ENCODE data around the gene RGMB. TPM values are rescaled to one million over a fixed set of nuclear protein-coding genes. Genes with fewer than 3 reads are reported as not detected.

RGMB gene
- total and polyA plus RNA-seq, 2 of the 13 experiments (the other 11 are each of a cell fraction or from before 2014, with no cell fraction given) = 3.0 to 3.8 TPM

DNA sequence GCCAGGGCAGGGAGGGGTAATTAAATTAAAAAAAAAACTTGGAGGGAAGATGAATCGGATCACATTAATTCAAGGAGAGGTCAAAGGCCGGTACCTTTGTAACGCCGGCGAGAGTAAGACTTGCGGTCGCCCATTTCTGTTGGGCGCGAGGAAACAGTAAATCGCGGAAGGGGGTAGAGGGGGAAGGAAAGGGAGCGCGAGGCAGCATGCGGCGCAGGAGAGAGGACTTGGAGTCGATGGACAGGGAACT, 324 bp upstream of the RGMB start (continued):
- 0 out of 2 replicates have a peak, but pooled peaks have one; percentile 70 for TF ChIP-seq KDM3A (CRISPR knock-in tag; IDR thresholded peaks at IDR 0.05; ENCODE audit: low read depth)
- no peak for TF ChIP-seq PTBP1 (IDR thresholded peaks at IDR 0.05; ENCODE audit: low read depth, low read length, poor library complexity, severe bottlenecking)
- TF ChIP-seq ZNF772 (CRISPR knock-in tag; IDR thresholded peaks at IDR 0.05) = peak; percentile 76; the same call in 1 of the 2 replicates
- no peak for TF ChIP-seq HNRNPLL (IDR thresholded peaks at IDR 0.05; ENCODE audit: low read depth, low read length, poor library complexity, severe bottlenecking)
- TF ChIP-seq BATF2 (CRISPR knock-in tag; IDR thresholded peaks at IDR 0.05) = no peak; the same call in 1 of the 2 replicates
- peak; percentile 40; the same call in 1 of the 3 replicates for TF ChIP-seq MXI1 (IDR thresholded peaks at IDR 0.05; ENCODE audit: borderline replicate concordance, low read depth, low read length)
- TF ChIP-seq, protein P1, sequence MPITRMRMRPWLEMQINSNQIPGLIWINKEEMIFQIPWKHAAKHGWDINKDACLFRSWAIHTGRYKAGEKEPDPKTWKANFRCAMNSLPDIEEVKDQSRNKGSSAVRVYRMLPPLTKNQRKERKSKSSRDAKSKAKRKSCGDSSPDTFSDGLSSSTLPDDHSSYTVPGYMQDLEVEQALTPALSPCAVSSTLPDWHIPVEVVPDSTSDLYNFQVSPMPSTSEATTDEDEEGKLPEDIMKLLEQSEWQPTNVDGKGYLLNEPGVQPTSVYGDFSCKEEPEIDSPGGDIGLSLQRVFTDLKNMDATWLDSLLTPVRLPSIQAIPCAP (CRISPR knock-in tag; IDR thresholded peaks at IDR 0.05; ENCODE audit: low read depth) = no peak
- no peak for TF ChIP-seq NCOA1 (CRISPR knock-in tag; IDR thresholded peaks at IDR 0.05)
- 0 out of 2 replicates have a peak, but pooled peaks have one; percentile 45 for TF ChIP-seq ZNF335 (CRISPR knock-in tag; IDR thresholded peaks at IDR 0.05)
- no peak for TF ChIP-seq TBL1XR1 (IDR thresholded peaks at IDR 0.05; ENCODE audit: borderline replicate concordance, low read length, partially characterized antibody)
- no peak; the same call in 1 of the 2 replicates for TF ChIP-seq ZMAT3 (CRISPR knock-in tag; conservative IDR thresholded peaks at IDR 0.05)
- 0 out of 2 replicates have a peak, but pooled peaks have one; percentile 42 for TF ChIP-seq THAP8 (CRISPR knock-in tag; IDR thresholded peaks at IDR 0.05; ENCODE audit: borderline replicate concordance)
- TF ChIP-seq ELF4 (CRISPR knock-in tag; IDR thresholded peaks at IDR 0.05; ENCODE audit: borderline replicate concordance) = peak; percentile 60; the same call in 1 of the 2 replicates
- TF ChIP-seq, protein P2, sequence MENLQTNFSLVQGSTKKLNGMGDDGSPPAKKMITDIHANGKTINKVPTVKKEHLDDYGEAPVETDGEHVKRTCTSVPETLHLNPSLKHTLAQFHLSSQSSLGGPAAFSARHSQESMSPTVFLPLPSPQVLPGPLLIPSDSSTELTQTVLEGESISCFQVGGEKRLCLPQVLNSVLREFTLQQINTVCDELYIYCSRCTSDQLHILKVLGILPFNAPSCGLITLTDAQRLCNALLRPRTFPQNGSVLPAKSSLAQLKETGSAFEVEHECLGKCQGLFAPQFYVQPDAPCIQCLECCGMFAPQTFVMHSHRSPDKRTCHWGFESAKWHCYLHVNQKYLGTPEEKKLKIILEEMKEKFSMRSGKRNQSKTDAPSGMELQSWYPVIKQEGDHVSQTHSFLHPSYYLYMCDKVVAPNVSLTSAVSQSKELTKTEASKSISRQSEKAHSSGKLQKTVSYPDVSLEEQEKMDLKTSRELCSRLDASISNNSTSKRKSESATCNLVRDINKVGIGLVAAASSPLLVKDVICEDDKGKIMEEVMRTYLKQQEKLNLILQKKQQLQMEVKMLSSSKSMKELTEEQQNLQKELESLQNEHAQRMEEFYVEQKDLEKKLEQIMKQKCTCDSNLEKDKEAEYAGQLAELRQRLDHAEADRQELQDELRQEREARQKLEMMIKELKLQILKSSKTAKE (CRISPR knock-in tag; IDR thresholded peaks at IDR 0.05; ENCODE audit: borderline replicate concordance) = peak; percentile 33; the same call in 1 of the 2 replicates
- no peak for TF ChIP-seq CEBPG (CRISPR knock-in tag; IDR thresholded peaks at IDR 0.05)
- TF ChIP-seq ZNF33B (CRISPR knock-in tag; IDR thresholded peaks at IDR 0.05) = 0 out of 2 replicates have a peak, but pooled peaks have one; percentile 61
- TF ChIP-seq NFAT5 (CRISPR knock-in tag; IDR thresholded peaks at IDR 0.05) = peak; percentile 85; the same call in 1 of the 2 replicates
- TF ChIP-seq NR2C2 (CRISPR knock-in tag; IDR thresholded peaks at IDR 0.05; ENCODE audit: borderline replicate concordance) = peak; percentile 55
- TF ChIP-seq, protein P3, sequence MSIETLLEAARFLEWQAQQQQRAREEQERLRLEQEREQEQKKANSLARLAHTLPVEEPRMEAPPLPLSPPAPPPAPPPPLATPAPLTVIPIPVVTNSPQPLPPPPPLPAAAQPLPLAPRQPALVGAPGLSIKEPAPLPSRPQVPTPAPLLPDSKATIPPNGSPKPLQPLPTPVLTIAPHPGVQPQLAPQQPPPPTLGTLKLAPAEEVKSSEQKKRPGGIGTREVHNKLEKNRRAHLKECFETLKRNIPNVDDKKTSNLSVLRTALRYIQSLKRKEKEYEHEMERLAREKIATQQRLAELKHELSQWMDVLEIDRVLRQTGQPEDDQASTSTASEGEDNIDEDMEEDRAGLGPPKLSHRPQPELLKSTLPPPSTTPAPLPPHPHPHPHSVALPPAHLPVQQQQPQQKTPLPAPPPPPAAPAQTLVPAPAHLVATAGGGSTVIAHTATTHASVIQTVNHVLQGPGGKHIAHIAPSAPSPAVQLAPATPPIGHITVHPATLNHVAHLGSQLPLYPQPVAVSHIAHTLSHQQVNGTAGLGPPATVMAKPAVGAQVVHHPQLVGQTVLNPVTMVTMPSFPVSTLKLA (IDR thresholded peaks at IDR 0.05) = no peak

Data from HepG2 (cell line).